ENCODE data around the gene CENPB.

DNA sequence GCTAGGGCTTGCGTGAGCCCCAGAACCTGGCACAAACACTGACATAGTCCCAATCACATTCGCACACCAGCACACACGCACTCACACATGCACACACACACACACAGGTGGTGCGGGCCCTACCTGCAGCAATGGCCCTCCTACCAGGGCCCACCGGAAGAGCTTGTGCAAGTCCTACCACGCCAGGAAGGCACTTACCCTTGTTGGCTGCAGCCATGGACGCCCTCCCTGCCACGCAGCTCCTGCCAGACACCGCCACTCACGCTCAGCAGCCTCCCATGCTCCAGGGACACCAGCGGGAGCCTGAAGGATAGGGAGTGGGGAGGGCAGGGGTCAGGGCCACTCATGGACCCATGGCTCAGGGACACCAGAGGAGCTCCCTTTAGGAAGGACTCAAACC, 26.7 kb downstream of the CENPB start:
- TF ChIP-seq, protein P1, sequence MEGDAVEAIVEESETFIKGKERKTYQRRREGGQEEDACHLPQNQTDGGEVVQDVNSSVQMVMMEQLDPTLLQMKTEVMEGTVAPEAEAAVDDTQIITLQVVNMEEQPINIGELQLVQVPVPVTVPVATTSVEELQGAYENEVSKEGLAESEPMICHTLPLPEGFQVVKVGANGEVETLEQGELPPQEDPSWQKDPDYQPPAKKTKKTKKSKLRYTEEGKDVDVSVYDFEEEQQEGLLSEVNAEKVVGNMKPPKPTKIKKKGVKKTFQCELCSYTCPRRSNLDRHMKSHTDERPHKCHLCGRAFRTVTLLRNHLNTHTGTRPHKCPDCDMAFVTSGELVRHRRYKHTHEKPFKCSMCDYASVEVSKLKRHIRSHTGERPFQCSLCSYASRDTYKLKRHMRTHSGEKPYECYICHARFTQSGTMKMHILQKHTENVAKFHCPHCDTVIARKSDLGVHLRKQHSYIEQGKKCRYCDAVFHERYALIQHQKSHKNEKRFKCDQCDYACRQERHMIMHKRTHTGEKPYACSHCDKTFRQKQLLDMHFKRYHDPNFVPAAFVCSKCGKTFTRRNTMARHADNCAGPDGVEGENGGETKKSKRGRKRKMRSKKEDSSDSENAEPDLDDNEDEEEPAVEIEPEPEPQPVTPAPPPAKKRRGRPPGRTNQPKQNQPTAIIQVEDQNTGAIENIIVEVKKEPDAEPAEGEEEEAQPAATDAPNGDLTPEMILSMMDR (IDR thresholded peaks at IDR 0.05) = no peak
- no peak for TF ChIP-seq POLR2AphosphoS5 (IDR thresholded peaks at IDR 0.05)
- TF ChIP-seq POLR2A (IDR thresholded peaks at IDR 0.05) = no peak
- no peak for TF ChIP-seq EP300 (IDR thresholded peaks at IDR 0.05)
